ENCODE data around the gene GNAT2.

GNAT2 gene

GRCh38 chr1:109659145-109659544 is 39.7 kb upstream of the GNAT2 start:
- H3K9me3 ChIP-seq (ENCODE audit: low read length): no peaks in the 10 kb centered on the region
- no peaks in the 10 kb centered on the region for H3K79me2 ChIP-seq (ENCODE audit: insufficient read depth, low read length)
- no peak overlapping the region for H3K4me2 ChIP-seq (ENCODE audit: low read length)
- TF ChIP-seq EZH2 (IDR thresholded peaks at IDR 0.05; ENCODE audit: borderline replicate concordance, low read length): no peak
- TF ChIP-seq, protein P1, sequence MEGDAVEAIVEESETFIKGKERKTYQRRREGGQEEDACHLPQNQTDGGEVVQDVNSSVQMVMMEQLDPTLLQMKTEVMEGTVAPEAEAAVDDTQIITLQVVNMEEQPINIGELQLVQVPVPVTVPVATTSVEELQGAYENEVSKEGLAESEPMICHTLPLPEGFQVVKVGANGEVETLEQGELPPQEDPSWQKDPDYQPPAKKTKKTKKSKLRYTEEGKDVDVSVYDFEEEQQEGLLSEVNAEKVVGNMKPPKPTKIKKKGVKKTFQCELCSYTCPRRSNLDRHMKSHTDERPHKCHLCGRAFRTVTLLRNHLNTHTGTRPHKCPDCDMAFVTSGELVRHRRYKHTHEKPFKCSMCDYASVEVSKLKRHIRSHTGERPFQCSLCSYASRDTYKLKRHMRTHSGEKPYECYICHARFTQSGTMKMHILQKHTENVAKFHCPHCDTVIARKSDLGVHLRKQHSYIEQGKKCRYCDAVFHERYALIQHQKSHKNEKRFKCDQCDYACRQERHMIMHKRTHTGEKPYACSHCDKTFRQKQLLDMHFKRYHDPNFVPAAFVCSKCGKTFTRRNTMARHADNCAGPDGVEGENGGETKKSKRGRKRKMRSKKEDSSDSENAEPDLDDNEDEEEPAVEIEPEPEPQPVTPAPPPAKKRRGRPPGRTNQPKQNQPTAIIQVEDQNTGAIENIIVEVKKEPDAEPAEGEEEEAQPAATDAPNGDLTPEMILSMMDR (IDR thresholded peaks at IDR 0.05; ENCODE audit: low read length): no peak
- no peaks in the 10 kb centered on the region for H3K36me3 ChIP-seq (ENCODE audit: insufficient read depth, low read length)
- H4K20me1 ChIP-seq (ENCODE audit: insufficient read depth, low read length): no peaks in the 10 kb centered on the region
- no peak overlapping the region for H2AFZ ChIP-seq (ENCODE audit: low read length)
- no peak overlapping the region for H3K27ac ChIP-seq (ENCODE audit: low read depth, low read length, poor library complexity, severe bottlenecking)
- no peak overlapping the region for H3K4me3 ChIP-seq (ENCODE audit: low read depth, low read length, poor library complexity, severe bottlenecking)
- no peak overlapping the region for H3K9ac ChIP-seq (ENCODE audit: low read length)
- peaks cover 13% of the 10 kb centered on the region for H3K4me1 ChIP-seq (ENCODE audit: insufficient read depth, low read length, severe bottlenecking)
- H3K27me3 ChIP-seq (ENCODE audit: insufficient read depth, low read length): peaks cover 8% of the 10 kb centered on the region; the same call in 1 of the 2 replicates
- no peaks in the 10 kb centered on the region for H3F3A ChIP-seq (ENCODE audit: insufficient read depth, low read length)
- no peaks in the 10 kb centered on the region for H3K9me2 ChIP-seq (ENCODE audit: low read depth, low read length)

DNA sequence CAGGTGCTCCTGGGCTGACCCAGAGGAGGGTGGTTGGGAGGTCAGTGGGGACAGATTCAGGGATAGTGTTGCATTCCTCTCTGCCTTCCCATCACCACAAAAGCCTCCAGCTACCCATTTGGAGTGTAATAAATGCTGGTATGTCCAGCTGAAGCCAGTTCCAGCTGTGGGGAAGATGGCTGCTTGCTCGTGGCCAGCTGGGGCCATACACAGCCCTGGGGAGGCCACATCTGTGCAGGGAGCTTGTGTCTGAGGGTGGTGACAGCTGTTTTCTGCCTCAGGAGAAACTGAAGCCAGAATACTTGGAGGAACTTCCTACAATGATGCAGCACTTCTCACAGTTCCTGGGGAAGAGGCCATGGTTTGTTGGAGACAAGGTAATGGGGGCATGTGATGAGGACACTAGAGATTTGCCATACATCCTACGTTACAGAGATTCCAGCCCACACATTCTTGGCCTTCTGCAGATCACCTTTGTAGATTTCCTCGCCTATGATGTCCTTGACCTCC is 39.2 kb upstream of the GNAT2 start:
- Histone ChIP-seq H3F3A (ENCODE audit: insufficient read depth, low read length) (no peaks in the 10 kb centered on the region), H3K79me2 (ENCODE audit: insufficient read depth, low read length) (no peaks in the 10 kb centered on the region), H2AFZ (ENCODE audit: low read length) (no peak overlapping the region), H3K9me3 (ENCODE audit: low read length) (no peaks in the 10 kb centered on the region), H3K9ac (ENCODE audit: low read length) (no peak overlapping the region), H3K9me2 (ENCODE audit: low read depth, low read length) (no peaks in the 10 kb centered on the region), H3K27ac (ENCODE audit: low read depth, low read length, poor library complexity, severe bottlenecking) (no peak overlapping the region), H3K4me2 (ENCODE audit: low read length) (no peak overlapping the region), H3K4me3 (ENCODE audit: low read depth, low read length, poor library complexity, severe bottlenecking) (no peak overlapping the region), H3K4me1 (ENCODE audit: insufficient read depth, low read length, severe bottlenecking) (peaks cover 13% of the 10 kb centered on the region), H4K20me1 (ENCODE audit: insufficient read depth, low read length) (no peaks in the 10 kb centered on the region), H3K36me3 (ENCODE audit: insufficient read depth, low read length) (no peaks in the 10 kb centered on the region), H3K27me3 (ENCODE audit: insufficient read depth, low read length) (peaks cover 8% of the 10 kb centered on the region; the same call in 1 of the 2 replicates)
- TF ChIP-seq EZH2 (IDR thresholded peaks at IDR 0.05; ENCODE audit: borderline replicate concordance, low read length): no peak
- TF ChIP-seq, protein P1 (IDR thresholded peaks at IDR 0.05; ENCODE audit: low read length): no peak

DNA sequence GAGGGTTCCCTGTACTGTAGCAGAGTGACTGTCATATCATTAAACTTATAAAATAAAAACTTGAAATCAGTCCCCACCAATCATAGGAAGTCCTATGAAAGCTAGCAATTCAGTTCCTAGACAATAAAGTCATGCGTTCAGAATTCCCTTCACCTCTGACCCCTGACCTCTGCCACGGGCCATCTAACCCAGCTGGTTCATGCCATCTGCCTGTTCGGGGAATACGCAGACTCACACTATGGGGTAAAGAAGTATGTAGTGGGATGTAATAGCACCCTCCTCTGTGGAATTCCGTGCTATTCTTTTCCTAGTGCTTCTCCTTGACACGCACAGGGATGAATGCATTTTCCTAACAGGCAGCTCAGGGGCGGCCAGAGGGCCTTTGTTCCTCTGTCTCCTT is 38.6 kb upstream of the GNAT2 start:
- H3K4me3 ChIP-seq (ENCODE audit: low read depth, low read length, poor library complexity, severe bottlenecking): no peak overlapping the region
- H3K9me2 ChIP-seq (ENCODE audit: low read depth, low read length): no peaks in the 10 kb centered on the region
- H3K27me3 ChIP-seq (ENCODE audit: insufficient read depth, low read length): peaks cover 8% of the 10 kb centered on the region; the same call in 1 of the 2 replicates
- no peaks in the 10 kb centered on the region for H3K36me3 ChIP-seq (ENCODE audit: insufficient read depth, low read length)
- H2AFZ ChIP-seq (ENCODE audit: low read length): no peak overlapping the region
- no peak overlapping the region for H3K27ac ChIP-seq (ENCODE audit: low read depth, low read length, poor library complexity, severe bottlenecking)
- TF ChIP-seq, protein P1 (IDR thresholded peaks at IDR 0.05; ENCODE audit: low read length): no peak
- no peak for TF ChIP-seq EZH2 (IDR thresholded peaks at IDR 0.05; ENCODE audit: borderline replicate concordance, low read length)
- H3K4me2 ChIP-seq (ENCODE audit: low read length): no peak overlapping the region
- peaks cover 13% of the 10 kb centered on the region for H3K4me1 ChIP-seq (ENCODE audit: insufficient read depth, low read length, severe bottlenecking)
- H3F3A ChIP-seq (ENCODE audit: insufficient read depth, low read length): no peaks in the 10 kb centered on the region
- no peaks in the 10 kb centered on the region for H3K9me3 ChIP-seq (ENCODE audit: low read length)
- no peaks in the 10 kb centered on the region for H4K20me1 ChIP-seq (ENCODE audit: insufficient read depth, low read length)
- no peaks in the 10 kb centered on the region for H3K79me2 ChIP-seq (ENCODE audit: insufficient read depth, low read length)
- H3K9ac ChIP-seq (ENCODE audit: low read length): no peak overlapping the region
